IPS DF 19.7 (cell line): Measurements from ENCODE around the gene DIAPH1.

Experiments
- DNase-seq: peaks from one replicate; pipeline ENCODE4 v3.0.0-alpha.2; 2013; ENCODE audit warnings: low read depth, low spot score

The DIAPH1 gene

GRCh38 chr5:141484310-141484640, 134.5 kb downstream of the DIAPH1 start:
- DNase-seq = no peak

GRCh38 chr5:141483902-141484301, 134.9 kb downstream of the DIAPH1 start:
- no peak for DNase-seq

- no peak for DNase-seq
These were observed 139.0 kb downstream of the DIAPH1 start for GRCh38 chr5:141479776-141480175.

DNA sequence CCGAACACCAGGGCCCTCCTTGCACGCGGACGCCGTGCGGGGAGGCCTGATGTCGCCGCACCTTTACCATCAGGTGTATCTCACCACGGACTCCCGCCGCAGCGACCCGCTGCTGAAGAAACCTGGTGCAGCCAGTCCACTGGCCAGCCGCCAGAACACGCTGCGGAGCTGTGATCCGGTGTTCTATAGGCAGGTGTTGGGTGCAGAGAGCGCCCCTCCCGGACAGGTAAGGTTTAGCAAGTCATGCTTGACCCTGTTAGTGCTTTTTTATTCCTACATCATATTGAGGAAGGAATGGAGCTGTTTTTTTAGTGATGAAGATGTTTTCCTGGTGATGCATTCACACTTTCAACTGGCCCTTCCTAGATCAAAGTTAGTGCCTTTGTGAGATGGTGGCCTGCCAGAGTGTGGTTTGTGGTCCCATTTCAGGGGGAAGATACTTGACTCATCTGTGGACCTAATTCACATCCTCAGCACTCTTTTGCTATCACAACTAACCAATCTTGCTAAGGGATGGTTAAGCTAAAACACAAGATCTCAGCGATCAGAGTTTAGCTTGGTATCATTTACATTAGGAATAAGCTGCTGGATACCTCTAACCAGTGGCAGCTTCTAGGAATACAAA, 140.4 kb downstream of the DIAPH1 start:
- DNase-seq = no peak

- no peak for DNase-seq
These were observed 141.0 kb downstream of the DIAPH1 start for GRCh38 chr5:141477815-141478214.

GRCh38 chr5:141477044-141477575, 141.7 kb downstream of the DIAPH1 start:
- no peak for DNase-seq

DNA sequence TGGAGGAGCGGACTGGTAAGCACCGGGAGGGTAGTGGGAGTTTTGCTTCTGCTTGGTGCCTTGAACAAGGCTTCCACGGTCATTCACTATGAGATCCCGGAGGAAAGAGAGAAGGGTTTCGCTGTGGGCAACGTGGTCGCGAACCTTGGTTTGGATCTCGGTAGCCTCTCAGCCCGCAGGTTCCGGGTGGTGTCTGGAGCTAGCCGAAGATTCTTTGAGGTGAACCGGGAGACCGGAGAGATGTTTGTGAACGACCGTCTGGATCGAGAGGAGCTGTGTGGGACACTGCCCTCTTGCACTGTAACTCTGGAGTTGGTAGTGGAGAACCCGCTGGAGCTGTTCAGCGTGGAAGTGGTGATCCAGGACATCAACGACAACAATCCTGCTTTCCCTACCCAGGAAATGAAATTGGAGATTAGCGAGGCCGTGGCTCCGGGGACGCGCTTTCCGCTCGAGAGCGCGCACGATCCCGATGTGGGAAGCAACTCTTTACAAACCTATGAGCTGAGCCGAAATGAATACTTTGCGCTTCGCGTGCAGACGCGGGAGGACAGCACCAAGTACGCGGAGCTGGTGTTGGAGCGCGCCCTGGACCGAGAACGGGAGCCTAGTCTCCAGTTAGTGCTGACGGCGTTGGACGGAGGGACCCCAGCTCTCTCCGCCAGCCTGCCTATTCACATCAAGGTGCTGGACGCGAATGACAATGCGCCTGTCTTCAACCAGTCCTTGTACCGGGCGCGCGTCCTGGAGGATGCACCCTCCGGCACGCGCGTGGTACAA, 142.5 kb downstream of the DIAPH1 start:
- DNase-seq = no peak

GRCh38 chr5:141475625-141476131, 143.1 kb downstream of the DIAPH1 start, which contains the start of gene PCDHGC3:
Gene PCDHGC3, plus strand, starts transcription at chr5:141475966. Its CDS starts 151 bp downstream, at chr5:141476117.
- DNase-seq = peak; percentile 80

- no peak for DNase-seq
These were observed 153.4 kb downstream of the DIAPH1 start for GRCh38 chr5:141465351-141465750.
